ENCODE measurements around the gene TSFM. TPM values are rescaled to one million over a fixed set of nuclear protein-coding genes. Genes with fewer than 3 reads are reported as not detected.

Gene TSFM
- total RNA-seq, 4 donors from 2014 or later: 19.6 to 35.4 (median 29.1) TPM

- Histone ChIP-seq H3K27me3 (no peaks in the 10 kb centered on the region), H3K4me3 (no peak overlapping the region), H3K9me3 (no peaks in the 10 kb centered on the region), H3K36me3 (peaks cover 90% of the 10 kb centered on the region), H3K4me1 (peaks cover 33% of the 10 kb centered on the region), H3K27ac (no peak overlapping the region)
- DNase-seq (ENCODE audit: low spot score in 2 of 2): no peak
- WGBS: 96% methylated on average over 2 of the region's 2 CpGs
- TF ChIP-seq POLR2AphosphoS5 (IDR thresholded peaks at IDR 0.05) (no peak), CTCF (IDR thresholded peaks at IDR 0.05) (no peak), POLR2A (IDR thresholded peaks at IDR 0.05) (no peak), EP300 (IDR thresholded peaks at IDR 0.05) (no peak)
These were observed 42.9 kb downstream of the TSFM start for GRCh38 chr12:57825451-57825850.

- WGBS: 83% methylated on average over 2 of the region's 2 CpGs
- TF ChIP-seq CTCF (IDR thresholded peaks at IDR 0.05) (no peak), POLR2AphosphoS5 (IDR thresholded peaks at IDR 0.05) (no peak), EP300 (IDR thresholded peaks at IDR 0.05) (no peak), POLR2A (IDR thresholded peaks at IDR 0.05) (no peak)
- Histone ChIP-seq H3K27me3 (no peaks in the 10 kb centered on the region), H3K4me3 (no peak overlapping the region), H3K4me1 (peaks cover 39% of the 10 kb centered on the region), H3K36me3 (peaks cover 82% of the 10 kb centered on the region), H3K27ac (no peak overlapping the region), H3K9me3 (no peaks in the 10 kb centered on the region)
- no peak for DNase-seq (ENCODE audit: low spot score in 2 of 2)
These were observed 43.8 kb downstream of the TSFM start for GRCh38 chr12:57826400-57826799.

GRCh38 chr12:57826966-57827365, 44.4 kb downstream of the TSFM start:
- no peak for TF ChIP-seq POLR2AphosphoS5 (IDR thresholded peaks at IDR 0.05)
- no peak for TF ChIP-seq EP300 (IDR thresholded peaks at IDR 0.05)
- no peak for TF ChIP-seq CTCF (IDR thresholded peaks at IDR 0.05)
- TF ChIP-seq POLR2A (IDR thresholded peaks at IDR 0.05): no peak
- H3K4me3 ChIP-seq: no peak overlapping the region
- H3K9me3 ChIP-seq: no peaks in the 10 kb centered on the region
- DNase-seq (ENCODE audit: low spot score in 2 of 2): no peak
- H3K4me1 ChIP-seq: peaks cover 45% of the 10 kb centered on the region
- no CpG with 5 or more reads among the region's 1 CpG for WGBS
- peaks cover 76% of the 10 kb centered on the region for H3K36me3 ChIP-seq
- no peak overlapping the region for H3K27ac ChIP-seq
- H3K27me3 ChIP-seq: no peaks in the 10 kb centered on the region

GRCh38 chr12:57829025-57829777, 46.6 kb downstream of the TSFM start:
- H3K36me3 ChIP-seq: peaks cover 54% of the 10 kb centered on the region
- H3K4me3 ChIP-seq: no peak overlapping the region
- peaks cover 54% of the 10 kb centered on the region for H3K4me1 ChIP-seq
- H3K27me3 ChIP-seq: no peaks in the 10 kb centered on the region
- H3K9me3 ChIP-seq: no peaks in the 10 kb centered on the region
- no peak for DNase-seq (ENCODE audit: low spot score in 2 of 2)
- H3K27ac ChIP-seq: no peak overlapping the region
- WGBS: 60% methylated on average over 10 of the region's 10 CpGs
- TF ChIP-seq POLR2A (IDR thresholded peaks at IDR 0.05) (no peak), POLR2AphosphoS5 (IDR thresholded peaks at IDR 0.05) (no peak), EP300 (IDR thresholded peaks at IDR 0.05) (no peak), CTCF (IDR thresholded peaks at IDR 0.05) (no peak)

- 69% methylated on average over 2 of the region's 2 CpGs for WGBS
- Histone ChIP-seq H3K27me3 (no peaks in the 10 kb centered on the region), H3K36me3 (peaks cover 42% of the 10 kb centered on the region), H3K4me1 (peaks cover 66% of the 10 kb centered on the region), H3K9me3 (no peaks in the 10 kb centered on the region), H3K4me3 (no peak overlapping the region), H3K27ac (no peak overlapping the region)
- TF ChIP-seq POLR2AphosphoS5 (IDR thresholded peaks at IDR 0.05) (no peak), EP300 (IDR thresholded peaks at IDR 0.05) (no peak), CTCF (IDR thresholded peaks at IDR 0.05) (no peak), POLR2A (IDR thresholded peaks at IDR 0.05) (no peak)
- DNase-seq (ENCODE audit: low spot score in 2 of 2): no peak
These were observed 47.8 kb downstream of the TSFM start for GRCh38 chr12:57830393-57830792.

All from suprapubic skin (tissue), 4 donors.